HepG2 (cell line): ENCODE data around the gene FAR1.

Experiments
- MTF1 ChIP-seq: sonication (generic); formaldehyde crosslinking; IDR thresholded peaks from 2 replicates; pipeline ENCODE4 v1.5.0; 2020; ENCODE audit warnings: missing genetic modification reagents
- SMARCC2 ChIP-seq: fragments of 450-650 bp; IDR thresholded peaks from 2 replicates; pipeline ENCODE4 v1.6.1; 2017; ENCODE audit warnings: antibody characterized with exemption, mild to moderate bottlenecking
- ZMYM3 ChIP-seq: sonication (generic); formaldehyde crosslinking; IDR thresholded peaks from 2 replicates; pipeline ENCODE4 v1.5.1; 2020; ENCODE audit warnings: mild to moderate bottlenecking, missing genetic modification reagents
- ZSCAN25 ChIP-seq: sonication (generic); formaldehyde crosslinking; IDR thresholded peaks from 2 replicates; pipeline ENCODE4 v1.8.0; 2022; ENCODE audit warnings: mild to moderate bottlenecking, missing genetic modification reagents
- TF ChIP-seq, protein P1 (sequence below): sonication (generic); formaldehyde crosslinking; IDR thresholded peaks from 2 replicates; pipeline ENCODE4 v1.5.0; 2020; ENCODE audit warnings: mild to moderate bottlenecking, missing genetic modification reagents, moderate library complexity

DNA sequence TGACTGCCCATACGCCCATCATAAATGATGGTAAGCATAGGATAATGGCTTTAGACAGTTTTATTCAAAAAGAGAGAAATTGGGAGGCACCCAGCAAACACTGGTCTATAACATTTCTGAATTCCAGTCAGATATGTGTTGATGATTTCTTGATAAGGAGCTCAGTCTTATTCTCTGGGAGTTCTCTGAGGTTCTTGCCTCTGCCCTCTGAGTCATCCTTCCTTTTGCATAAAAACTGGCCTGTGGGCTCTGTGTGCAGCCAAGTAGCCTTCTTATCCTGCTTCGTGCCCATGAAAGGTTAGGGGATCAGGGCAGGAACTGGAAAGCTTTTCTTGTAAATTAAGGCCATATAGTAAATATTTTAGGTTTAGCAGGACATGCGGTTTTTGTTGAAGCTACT lies 48.9 kb downstream of the FAR1 start:
- TF ChIP-seq, protein P1, sequence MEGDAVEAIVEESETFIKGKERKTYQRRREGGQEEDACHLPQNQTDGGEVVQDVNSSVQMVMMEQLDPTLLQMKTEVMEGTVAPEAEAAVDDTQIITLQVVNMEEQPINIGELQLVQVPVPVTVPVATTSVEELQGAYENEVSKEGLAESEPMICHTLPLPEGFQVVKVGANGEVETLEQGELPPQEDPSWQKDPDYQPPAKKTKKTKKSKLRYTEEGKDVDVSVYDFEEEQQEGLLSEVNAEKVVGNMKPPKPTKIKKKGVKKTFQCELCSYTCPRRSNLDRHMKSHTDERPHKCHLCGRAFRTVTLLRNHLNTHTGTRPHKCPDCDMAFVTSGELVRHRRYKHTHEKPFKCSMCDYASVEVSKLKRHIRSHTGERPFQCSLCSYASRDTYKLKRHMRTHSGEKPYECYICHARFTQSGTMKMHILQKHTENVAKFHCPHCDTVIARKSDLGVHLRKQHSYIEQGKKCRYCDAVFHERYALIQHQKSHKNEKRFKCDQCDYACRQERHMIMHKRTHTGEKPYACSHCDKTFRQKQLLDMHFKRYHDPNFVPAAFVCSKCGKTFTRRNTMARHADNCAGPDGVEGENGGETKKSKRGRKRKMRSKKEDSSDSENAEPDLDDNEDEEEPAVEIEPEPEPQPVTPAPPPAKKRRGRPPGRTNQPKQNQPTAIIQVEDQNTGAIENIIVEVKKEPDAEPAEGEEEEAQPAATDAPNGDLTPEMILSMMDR, result no peak
- no peak for TF ChIP-seq ZSCAN25 (CRISPR knock-in tag)
- no peak for TF ChIP-seq SMARCC2
- no peak for TF ChIP-seq MTF1
- no peak for TF ChIP-seq ZMYM3 (CRISPR knock-in tag)
